ENCODE measurements around the gene VASN. TPM values are rescaled to one million over a fixed set of nuclear protein-coding genes. Genes with fewer than 3 reads are reported as not detected.
A peak's percentile ranks its signal among the peaks of the same experiment; 100 is the strongest.

The VASN gene
- total RNA-seq, 1 donor from 2014 or later, result 3.1 TPM

DNA sequence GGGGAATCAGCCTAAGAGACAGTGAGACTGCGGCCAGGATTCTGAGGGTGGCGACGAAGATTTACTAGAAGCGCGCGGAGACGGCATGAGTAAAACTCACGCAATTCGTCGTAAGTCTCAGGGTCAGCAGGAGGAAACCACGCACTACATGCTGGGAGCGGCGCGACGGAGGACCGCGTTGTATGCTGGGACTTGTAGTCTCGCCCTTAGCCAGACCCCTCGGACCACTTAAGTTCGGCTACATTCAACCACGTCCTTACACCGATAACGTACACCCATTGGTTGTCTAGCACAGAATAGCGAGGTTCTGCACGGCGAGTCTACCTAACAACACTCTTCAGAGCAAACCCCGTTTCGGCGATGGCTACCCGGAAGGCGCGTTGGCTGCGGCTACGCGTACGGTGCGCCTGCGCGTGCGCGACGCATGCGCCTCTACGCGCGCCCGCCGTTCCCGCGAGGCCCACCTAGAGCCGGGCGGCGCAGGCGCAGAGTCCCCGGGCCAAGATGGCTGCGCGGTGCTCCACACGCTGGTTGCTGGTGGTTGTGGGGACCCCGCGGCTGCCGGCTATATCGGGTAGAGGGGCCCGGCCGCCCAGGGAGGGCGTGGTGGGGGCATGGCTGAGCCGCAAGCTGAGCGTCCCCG, 53.9 kb downstream of the VASN start, which contains the start of gene DNAJA3:
Gene DNAJA3, plus strand, starts transcription at position 491 of the 643 bp plus-strand sequence. Its CDS starts 14 bp downstream, at position 505.
- H3K36me3 ChIP-seq, result no peaks in the 10 kb centered on the region
- H3K9me3 Mint-ChIP-seq, result no peaks in the 10 kb centered on the region
- H3K4me3 ChIP-seq, result peak within 1 kb of the TSS; percentile 84
- no peaks in the 10 kb centered on the region for H3K9me3 ChIP-seq (ENCODE audit: low read depth)
- no peak within 1 kb of the TSS for H3K27ac ChIP-seq
- peaks cover 14% of the 10 kb centered on the region for H4K20me1 ChIP-seq (ENCODE audit: low read depth)
- peak within 1 kb of the TSS; percentile 100 for H2AFZ ChIP-seq (replicated peaks)
- no peaks in the 10 kb centered on the region for H3K27me3 Mint-ChIP-seq (ENCODE audit: insufficient read depth, low read depth)
- H3K4me3 Mint-ChIP-seq, result peak within 1 kb of the TSS; percentile 97
- H3K36me3 Mint-ChIP-seq, result peaks cover 10% of the 10 kb centered on the region
- H3K79me2 ChIP-seq (ENCODE audit: low read depth), result peaks cover 51% of the 10 kb centered on the region
- H3K27me3 ChIP-seq, result no peaks in the 10 kb centered on the region
- H3F3A ChIP-seq (ENCODE audit: low read depth), result no peaks in the 10 kb centered on the region
- peak; percentile 98 for DNase-seq (ENCODE audit: low spot score)
- TF ChIP-seq EZH2 (IDR thresholded peaks at IDR 0.05), result no peak
- TF ChIP-seq EZH2phosphoT487 (IDR thresholded peaks at IDR 0.05), result no peak
- TF ChIP-seq, protein P1, sequence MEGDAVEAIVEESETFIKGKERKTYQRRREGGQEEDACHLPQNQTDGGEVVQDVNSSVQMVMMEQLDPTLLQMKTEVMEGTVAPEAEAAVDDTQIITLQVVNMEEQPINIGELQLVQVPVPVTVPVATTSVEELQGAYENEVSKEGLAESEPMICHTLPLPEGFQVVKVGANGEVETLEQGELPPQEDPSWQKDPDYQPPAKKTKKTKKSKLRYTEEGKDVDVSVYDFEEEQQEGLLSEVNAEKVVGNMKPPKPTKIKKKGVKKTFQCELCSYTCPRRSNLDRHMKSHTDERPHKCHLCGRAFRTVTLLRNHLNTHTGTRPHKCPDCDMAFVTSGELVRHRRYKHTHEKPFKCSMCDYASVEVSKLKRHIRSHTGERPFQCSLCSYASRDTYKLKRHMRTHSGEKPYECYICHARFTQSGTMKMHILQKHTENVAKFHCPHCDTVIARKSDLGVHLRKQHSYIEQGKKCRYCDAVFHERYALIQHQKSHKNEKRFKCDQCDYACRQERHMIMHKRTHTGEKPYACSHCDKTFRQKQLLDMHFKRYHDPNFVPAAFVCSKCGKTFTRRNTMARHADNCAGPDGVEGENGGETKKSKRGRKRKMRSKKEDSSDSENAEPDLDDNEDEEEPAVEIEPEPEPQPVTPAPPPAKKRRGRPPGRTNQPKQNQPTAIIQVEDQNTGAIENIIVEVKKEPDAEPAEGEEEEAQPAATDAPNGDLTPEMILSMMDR (IDR thresholded peaks at IDR 0.05), result no peak
- H3K4me1 ChIP-seq, result peaks cover 8% of the 10 kb centered on the region
- H3K27ac Mint-ChIP-seq, result peak within 1 kb of the TSS; percentile 99
- peak within 1 kb of the TSS; percentile 85 for H3K9ac ChIP-seq
- peaks cover 18% of the 10 kb centered on the region for H3K4me1 Mint-ChIP-seq
- H3K4me2 ChIP-seq, result peak within 1 kb of the TSS; percentile 90

DNA sequence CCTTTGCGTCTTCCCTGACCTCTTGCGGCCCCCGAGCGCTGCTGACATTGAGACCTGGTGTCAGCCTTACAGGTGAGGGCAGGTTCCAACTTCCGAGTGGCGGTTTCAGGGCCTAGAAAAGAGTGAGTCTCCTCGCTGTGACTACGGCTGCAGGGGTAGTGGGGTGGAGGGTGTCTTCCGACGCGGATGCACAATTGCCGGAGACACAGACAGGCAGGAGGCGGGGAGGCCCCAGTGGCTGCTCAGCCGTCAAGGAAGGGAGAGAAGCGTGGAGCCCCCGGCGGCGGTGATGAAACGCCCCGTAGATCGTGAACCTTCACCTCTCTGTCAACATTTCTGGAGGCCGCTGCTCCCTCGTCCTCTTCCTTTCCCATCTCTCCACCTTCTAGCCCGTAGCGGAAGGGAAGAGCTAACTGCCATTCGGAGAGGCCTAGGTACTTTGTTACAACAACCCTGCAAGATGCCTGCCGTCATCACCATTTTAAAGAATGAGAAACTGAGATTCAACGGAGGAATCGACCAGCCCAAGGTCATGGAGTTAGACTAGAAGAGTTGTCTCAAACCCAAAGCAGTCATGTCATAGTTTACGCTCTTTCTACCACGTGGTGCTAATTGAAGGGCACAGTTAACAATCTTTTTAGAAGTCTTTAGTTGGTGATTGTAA, 54.5 kb downstream of the VASN start:
- no peaks in the 10 kb centered on the region for H3K27me3 Mint-ChIP-seq (ENCODE audit: insufficient read depth, low read depth)
- peaks cover 18% of the 10 kb centered on the region for H3K4me1 Mint-ChIP-seq
- no peaks in the 10 kb centered on the region for H3K9me3 Mint-ChIP-seq
- peak overlapping the region; percentile 97 for H3K4me3 Mint-ChIP-seq
- Histone ChIP-seq H3K36me3 (no peaks in the 10 kb centered on the region), H3K4me2 (peak overlapping the region; percentile 90), H3K4me3 (peak overlapping the region; percentile 84), H3K79me2 (ENCODE audit: low read depth) (peaks cover 57% of the 10 kb centered on the region), H3K4me1 (peaks cover 8% of the 10 kb centered on the region), H3K9me3 (ENCODE audit: low read depth) (no peaks in the 10 kb centered on the region), H2AFZ (replicated peaks) (peak overlapping the region; percentile 100), H3F3A (ENCODE audit: low read depth) (no peaks in the 10 kb centered on the region), H4K20me1 (ENCODE audit: low read depth) (peaks cover 14% of the 10 kb centered on the region), H3K9ac (peak overlapping the region; percentile 85), H3K27me3 (no peaks in the 10 kb centered on the region), H3K27ac (no peak overlapping the region)
- peak overlapping the region; percentile 2 for H3K27ac Mint-ChIP-seq
- peaks cover 10% of the 10 kb centered on the region for H3K36me3 Mint-ChIP-seq
- DNase-seq (ENCODE audit: low spot score), result no peak
- TF ChIP-seq, protein P1 (IDR thresholded peaks at IDR 0.05), result no peak
- no peak for TF ChIP-seq EZH2 (IDR thresholded peaks at IDR 0.05)
- TF ChIP-seq EZH2phosphoT487 (IDR thresholded peaks at IDR 0.05), result no peak

DNA sequence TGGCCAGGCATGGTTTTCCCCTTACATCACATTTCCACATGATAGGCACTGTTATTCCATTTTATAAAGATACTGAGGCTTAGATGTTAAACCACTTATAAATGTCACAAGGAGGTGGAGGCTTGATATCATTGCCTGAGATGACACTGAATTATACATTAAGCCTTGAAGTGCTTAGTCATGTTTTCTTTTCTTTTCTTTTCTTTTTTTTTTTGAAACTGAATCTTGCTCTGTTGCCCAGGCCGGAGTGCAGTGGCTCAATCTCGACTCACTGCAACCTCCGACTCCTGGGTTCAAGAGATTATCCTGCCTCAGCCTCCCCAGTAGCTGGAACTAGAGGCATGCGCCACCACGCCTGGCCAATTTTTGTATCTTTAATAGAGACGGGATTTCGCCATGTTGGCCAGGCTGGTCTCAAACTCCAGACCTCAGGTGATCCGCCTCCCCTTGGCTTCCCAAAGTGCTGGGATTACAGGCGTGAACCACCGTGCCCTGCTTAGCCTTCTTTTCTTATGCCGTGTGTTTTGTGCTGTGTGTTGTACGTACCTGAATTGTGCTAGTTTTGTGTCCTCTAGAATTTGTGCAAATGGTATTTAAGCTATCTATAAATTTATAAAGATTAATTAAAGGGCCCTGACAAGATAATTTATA, 55.2 kb downstream of the VASN start:
- no peak overlapping the region for H2AFZ ChIP-seq (replicated peaks)
- no peaks in the 10 kb centered on the region for H3K9me3 Mint-ChIP-seq
- peak overlapping the region; percentile 85 for H3K9ac ChIP-seq
- H3K27me3 Mint-ChIP-seq (ENCODE audit: insufficient read depth, low read depth), result no peaks in the 10 kb centered on the region
- H3F3A ChIP-seq (ENCODE audit: low read depth), result no peaks in the 10 kb centered on the region
- H3K27me3 ChIP-seq, result no peaks in the 10 kb centered on the region
- H3K79me2 ChIP-seq (ENCODE audit: low read depth), result peaks cover 60% of the 10 kb centered on the region
- H3K4me1 ChIP-seq, result peaks cover 8% of the 10 kb centered on the region
- H3K4me3 Mint-ChIP-seq, result peak overlapping the region; percentile 97
- H3K27ac Mint-ChIP-seq, result peak overlapping the region; percentile 2
- peaks cover 14% of the 10 kb centered on the region for H4K20me1 ChIP-seq (ENCODE audit: low read depth)
- peaks cover 10% of the 10 kb centered on the region for H3K36me3 Mint-ChIP-seq
- peak overlapping the region; percentile 90 for H3K4me2 ChIP-seq
- peaks cover 18% of the 10 kb centered on the region for H3K4me1 Mint-ChIP-seq
- H3K4me3 ChIP-seq, result peak overlapping the region; percentile 84
- H3K9me3 ChIP-seq (ENCODE audit: low read depth), result no peaks in the 10 kb centered on the region
- no peak overlapping the region for H3K27ac ChIP-seq
- TF ChIP-seq, protein P1 (IDR thresholded peaks at IDR 0.05), result no peak
- TF ChIP-seq EZH2 (IDR thresholded peaks at IDR 0.05) (no peak), EZH2phosphoT487 (IDR thresholded peaks at IDR 0.05) (no peak)
- no peak for DNase-seq (ENCODE audit: low spot score)
- H3K36me3 ChIP-seq, result no peaks in the 10 kb centered on the region

Data from neural progenitor cell (in vitro differentiated cells).